T-helper 17 cell (primary cell): ENCODE results near the gene MMP7. TPM values are rescaled to one million over a fixed set of nuclear protein-coding genes. Genes with fewer than 3 reads are reported as not detected.
A peak's percentile ranks its signal among the peaks of the same experiment; 100 is the strongest.
"Not testable (repeated sequence)": the region's sequence is repeated elsewhere in the genome, so short reads cannot be mapped to it uniquely, and the experiment has no call there.

Experiments used
- ATAC-seq: fragments of 150-1000 bp; cut with Tn5 transposase; 2 replicates; pipeline ENCODE4 v1.10.0; 2021; ENCODE audit warnings: mild to moderate bottlenecking, moderate library complexity
- DNase-seq, 3 donors: peaks; one replicate each; pipeline versions ENCODE4 v3.0.0 to v3.0.0-alpha.2; 2020 to 2021
- H3K9me3 ChIP-seq: one replicate; pipeline ENCODE4 v1.7.0; 2013; ENCODE audit warnings: low read length, mild to moderate bottlenecking; ENCODE audit not compliant: control insufficient read depth, poor library complexity, severe bottlenecking
- H3K27ac Mint-ChIP-seq: one replicate; pipeline ENCODE4 v1.8.0; 2022; ENCODE audit warnings: mild to moderate bottlenecking, moderate library complexity, mixed read lengths
- H3K27me3 Mint-ChIP-seq: one replicate; pipeline ENCODE4 v1.8.0; 2022; ENCODE audit warnings: mixed read lengths
- H3K36me3 Mint-ChIP-seq: one replicate; pipeline ENCODE4 v1.8.0; 2022; ENCODE audit warnings: low read depth, mixed read lengths
- H3K4me1 Mint-ChIP-seq: one replicate; pipeline ENCODE4 v1.8.0; 2022; ENCODE audit warnings: mild to moderate bottlenecking, mixed read lengths
- H3K4me3 Mint-ChIP-seq: one replicate; pipeline ENCODE4 v1.8.0; 2022; ENCODE audit warnings: mild to moderate bottlenecking, moderate library complexity, mixed read lengths
- total RNA-seq, 4 donors: library from RNA in 2 of 4; stranded (reverse) in 2 of 4; gene quantifications; one replicate each; pipeline ENCODE4 v1.2.3 and lab custom pipeline; 2022 to 2026

Gene MMP7
- total RNA-seq, 2 donors from 2014 or later, result not detected

- ATAC-seq (no peak), DNase-seq (no peak)
- no peaks in the 10 kb centered on the region for H3K36me3 Mint-ChIP-seq
- no peak overlapping the region for H3K27ac Mint-ChIP-seq
- H3K27me3 Mint-ChIP-seq, result peaks cover 13% of the 10 kb centered on the region
- no peaks in the 10 kb centered on the region for H3K9me3 ChIP-seq
- H3K4me1 Mint-ChIP-seq, result peaks cover 4% of the 10 kb centered on the region
- H3K4me3 Mint-ChIP-seq, result no peak overlapping the region
Observed at GRCh38 chr11:102527041-102527440, 3.5 kb downstream of the MMP7 start.

GRCh38 chr11:102523887-102524286 lies 6.7 kb downstream of the MMP7 start:
- H3K36me3 Mint-ChIP-seq, result peaks cover 5% of the 10 kb centered on the region
- DNase-seq, result no peak
- no peak overlapping the region for H3K27ac Mint-ChIP-seq
- ATAC-seq, result no peak
- peaks cover 4% of the 10 kb centered on the region for H3K4me1 Mint-ChIP-seq
- H3K9me3 ChIP-seq, result no peaks in the 10 kb centered on the region
- no peak overlapping the region for H3K4me3 Mint-ChIP-seq
- H3K27me3 Mint-ChIP-seq, result peaks cover 35% of the 10 kb centered on the region

- no peak overlapping the region for H3K27ac Mint-ChIP-seq
- peaks cover 43% of the 10 kb centered on the region for H3K27me3 Mint-ChIP-seq
- DNase-seq, result no peak
- H3K9me3 ChIP-seq, result no peaks in the 10 kb centered on the region
- peaks cover 5% of the 10 kb centered on the region for H3K36me3 Mint-ChIP-seq
- no peak overlapping the region for H3K4me3 Mint-ChIP-seq
- H3K4me1 Mint-ChIP-seq, result peaks cover 4% of the 10 kb centered on the region
- ATAC-seq, result no peak
Observed at GRCh38 chr11:102523189-102523570, 7.4 kb downstream of the MMP7 start.

- no peak for DNase-seq
- Mint-ChIP-seq H3K4me3 (no peak overlapping the region), H3K36me3 (peaks cover 5% of the 10 kb centered on the region), H3K4me1 (peaks cover 4% of the 10 kb centered on the region), H3K27ac (no peak overlapping the region), H3K27me3 (peaks cover 44% of the 10 kb centered on the region)
- no peak for ATAC-seq
- no peaks in the 10 kb centered on the region for H3K9me3 ChIP-seq
Observed at GRCh38 chr11:102522312-102523188, 8.0 kb downstream of the MMP7 start.

GRCh38 chr11:102521121-102521520 lies 9.4 kb downstream of the MMP7 start:
- H3K27me3 Mint-ChIP-seq, result peaks cover 48% of the 10 kb centered on the region
- no peak overlapping the region for H3K4me3 Mint-ChIP-seq
- no peak for DNase-seq
- H3K36me3 Mint-ChIP-seq, result peaks cover 5% of the 10 kb centered on the region
- no peak for ATAC-seq
- no peak overlapping the region for H3K27ac Mint-ChIP-seq
- H3K9me3 ChIP-seq, result no peaks in the 10 kb centered on the region
- H3K4me1 Mint-ChIP-seq, result peaks cover 4% of the 10 kb centered on the region

- no peak for DNase-seq
- Mint-ChIP-seq H3K36me3 (peaks cover 5% of the 10 kb centered on the region), H3K4me1 (peaks cover 4% of the 10 kb centered on the region), H3K27me3 (peaks cover 54% of the 10 kb centered on the region), H3K27ac (no peak overlapping the region), H3K4me3 (no peak overlapping the region)
- no peak for ATAC-seq
- H3K9me3 ChIP-seq, result no peaks in the 10 kb centered on the region
Observed at GRCh38 chr11:102520514-102520913, 10.0 kb downstream of the MMP7 start.

GRCh38 chr11:102518296-102519094 lies 12.1 kb downstream of the MMP7 start:
- ATAC-seq (no peak), DNase-seq (no peak)
- H3K9me3 ChIP-seq, result no peaks in the 10 kb centered on the region
- Mint-ChIP-seq H3K27me3 (peaks cover 58% of the 10 kb centered on the region), H3K4me3 (no peak overlapping the region), H3K4me1 (peaks cover 4% of the 10 kb centered on the region), H3K36me3 (peaks cover 7% of the 10 kb centered on the region), H3K27ac (no peak overlapping the region)

GRCh38 chr11:102517670-102518069 lies 12.9 kb downstream of the MMP7 start:
- Mint-ChIP-seq H3K4me1 (peaks cover 3% of the 10 kb centered on the region), H3K4me3 (no peak overlapping the region)

GRCh38 chr11:102516179-102516578 lies 14.4 kb downstream of the MMP7 start:
- DNase-seq (no peak), ATAC-seq (no peak)
- Mint-ChIP-seq H3K27ac (no peak overlapping the region), H3K4me1 (no peaks in the 10 kb centered on the region), H3K36me3 (peaks cover 7% of the 10 kb centered on the region), H3K4me3 (no peak overlapping the region), H3K27me3 (peaks cover 48% of the 10 kb centered on the region)
- no peaks in the 10 kb centered on the region for H3K9me3 ChIP-seq

More at GRCh38 chr11:102517670-102518069, 12.9 kb downstream of the MMP7 start:
- Mint-ChIP-seq H3K27me3 (peaks cover 61% of the 10 kb centered on the region), H3K36me3 (peaks cover 7% of the 10 kb centered on the region), H3K27ac (no peak overlapping the region)
- DNase-seq (no peak), ATAC-seq (no peak)
- H3K9me3 ChIP-seq, result no peaks in the 10 kb centered on the region

GRCh38 chr11:102513869-102514268 lies 16.7 kb downstream of the MMP7 start:
- no peak overlapping the region for H3K27ac Mint-ChIP-seq
- no peak for ATAC-seq
- peaks cover 2% of the 10 kb centered on the region for H3K36me3 Mint-ChIP-seq
- H3K4me3 Mint-ChIP-seq, result no peak overlapping the region
- no peak for DNase-seq
- peaks cover 31% of the 10 kb centered on the region for H3K27me3 Mint-ChIP-seq
- H3K9me3 ChIP-seq, result no peaks in the 10 kb centered on the region
- no peaks in the 10 kb centered on the region for H3K4me1 Mint-ChIP-seq

- H3K9me3 ChIP-seq, result no peaks in the 10 kb centered on the region
- DNase-seq (no peak), ATAC-seq (no peak)
- peaks cover 4% of the 10 kb centered on the region for H3K36me3 Mint-ChIP-seq
- H3K4me1 Mint-ChIP-seq, result peaks cover 2% of the 10 kb centered on the region
- H3K4me3 Mint-ChIP-seq, result no peak overlapping the region
- peaks cover 32% of the 10 kb centered on the region for H3K27me3 Mint-ChIP-seq
- H3K27ac Mint-ChIP-seq, result peak overlapping the region; percentile 39
Observed at GRCh38 chr11:102510439-102511135, 20.0 kb downstream of the MMP7 start.

- H3K4me1 Mint-ChIP-seq, H3K36me3 Mint-ChIP-seq, H3K4me3 Mint-ChIP-seq, ATAC-seq, DNase-seq, H3K9me3 ChIP-seq, H3K27ac Mint-ChIP-seq: not testable (repeated sequence)
- H3K27me3 Mint-ChIP-seq, result peaks cover 49% of the 10 kb centered on the region
Observed at GRCh38 chr11:102502831-102503230, 27.7 kb downstream of the MMP7 start.

GRCh38 chr11:102500829-102501228 lies 29.7 kb downstream of the MMP7 start:
- Mint-ChIP-seq H3K27me3 (peaks cover 42% of the 10 kb centered on the region), H3K27ac (no peak overlapping the region), H3K4me3 (no peak overlapping the region), H3K36me3 (peaks cover 1% of the 10 kb centered on the region), H3K4me1 (no peaks in the 10 kb centered on the region)
- no peak for ATAC-seq
- no peaks in the 10 kb centered on the region for H3K9me3 ChIP-seq
- DNase-seq, result no peak
